WERI-Rb-1 (cell line): ENCODE results near the gene ZNF579.
"Not testable (repeated sequence)": the region's sequence is repeated elsewhere in the genome, so short reads cannot be mapped to it uniquely, and the experiment has no call there.

ENCODE experiments used
- DNase-seq: peaks from one replicate; pipeline ENCODE4 v3.0.0-alpha.2; 2020
- H3K27ac ChIP-seq: fragments of 250-450 bp; sonication (Bioruptor Pico); 2 replicates; pipeline ENCODE4 v1.5.1; 2020; ENCODE audit warnings: mild to moderate bottlenecking, moderate library complexity
- H3K27me3 ChIP-seq: fragments of 250-450 bp; sonication (Bioruptor Pico); 2 replicates; pipeline ENCODE4 v1.5.1; 2021; ENCODE audit warnings: mild to moderate bottlenecking, low read depth, moderate library complexity; ENCODE audit not compliant: insufficient read depth, severe bottlenecking
- H3K36me3 ChIP-seq: fragments of 250-450 bp; sonication (Bioruptor Pico); 2 replicates; pipeline ENCODE4 v1.5.1; 2020; ENCODE audit warnings: mild to moderate bottlenecking, moderate library complexity
- H3K4me3 ChIP-seq: 2 replicates; pipeline ENCODE4 v1.5.1; 2011; ENCODE audit warnings: low read depth, mild to moderate bottlenecking, control low read depth, low read length
- H3K9me3 ChIP-seq: fragments of 250-450 bp; sonication (Bioruptor Pico); 2 replicates; pipeline ENCODE4 v1.5.1; 2021; ENCODE audit warnings: mild to moderate bottlenecking, moderate library complexity; ENCODE audit not compliant: severe bottlenecking
- CTCF ChIP-seq: IDR thresholded peaks from 2 replicates; pipeline ENCODE4 v1.5.1; 2011; ENCODE audit warnings: low read depth, mild to moderate bottlenecking, control low read depth, inconsistent platforms, low read length

Gene ZNF579

GRCh38 chr19:55537741-55538111 lies 42.9 kb downstream of the ZNF579 start:
- Histone ChIP-seq H3K36me3 (no peaks in the 10 kb centered on the region), H3K9me3 (no peaks in the 10 kb centered on the region), H3K27me3 (no peaks in the 10 kb centered on the region), H3K4me3 (no peak overlapping the region), H3K27ac (no peak overlapping the region)
- DNase-seq: no peak
- no peak for TF ChIP-seq CTCF

- TF ChIP-seq CTCF: peak; percentile 44
- DNase-seq: peak; percentile 74
- Histone ChIP-seq H3K27ac (no peak within 1 kb of the TSS), H3K9me3 (no peaks in the 10 kb centered on the region), H3K27me3 (no peaks in the 10 kb centered on the region), H3K4me3 (no peak within 1 kb of the TSS), H3K36me3 (no peaks in the 10 kb centered on the region)
These were observed 43.5 kb downstream of the ZNF579 start, which contains the start of gene SBK2 for GRCh38 chr19:55536951-55537740. Gene SBK2 (minus strand): TSS chr19:55537133. CDS start chr19:55536294, 839 bp downstream.

DNA sequence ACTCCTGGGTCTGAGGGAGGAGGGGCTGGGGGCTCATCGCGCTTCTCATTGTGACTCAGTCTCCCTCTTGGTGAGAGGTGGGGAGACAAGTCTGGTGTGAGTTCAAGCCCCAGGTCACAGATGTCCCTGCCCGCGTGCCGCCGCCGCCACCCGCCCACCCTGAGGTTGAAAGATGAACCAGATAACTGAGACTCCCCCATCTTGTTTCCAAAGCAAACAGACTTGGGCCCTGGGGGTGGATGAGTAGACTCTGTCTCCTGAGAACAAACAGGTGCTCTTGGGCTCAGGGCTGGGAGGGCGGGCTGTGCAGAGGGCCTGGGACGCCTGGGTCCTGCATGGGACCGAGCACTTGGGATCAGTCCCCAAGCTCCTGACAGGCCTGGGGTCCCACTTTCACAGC lies 44.3 kb downstream of the ZNF579 start:
- H3K36me3 ChIP-seq: no peaks in the 10 kb centered on the region
- no peaks in the 10 kb centered on the region for H3K9me3 ChIP-seq
- no peak overlapping the region for H3K27ac ChIP-seq
- DNase-seq: no peak
- no peaks in the 10 kb centered on the region for H3K27me3 ChIP-seq
- no peak overlapping the region for H3K4me3 ChIP-seq
- TF ChIP-seq CTCF: no peak

- H3K27me3 ChIP-seq: no peaks in the 10 kb centered on the region
- no peak for TF ChIP-seq CTCF
- no peak overlapping the region for H3K27ac ChIP-seq
- H3K4me3 ChIP-seq: no peak overlapping the region
- no peaks in the 10 kb centered on the region for H3K9me3 ChIP-seq
- no peaks in the 10 kb centered on the region for H3K36me3 ChIP-seq
- DNase-seq: no peak
These were observed 44.7 kb downstream of the ZNF579 start for GRCh38 chr19:55535965-55536350.

DNA sequence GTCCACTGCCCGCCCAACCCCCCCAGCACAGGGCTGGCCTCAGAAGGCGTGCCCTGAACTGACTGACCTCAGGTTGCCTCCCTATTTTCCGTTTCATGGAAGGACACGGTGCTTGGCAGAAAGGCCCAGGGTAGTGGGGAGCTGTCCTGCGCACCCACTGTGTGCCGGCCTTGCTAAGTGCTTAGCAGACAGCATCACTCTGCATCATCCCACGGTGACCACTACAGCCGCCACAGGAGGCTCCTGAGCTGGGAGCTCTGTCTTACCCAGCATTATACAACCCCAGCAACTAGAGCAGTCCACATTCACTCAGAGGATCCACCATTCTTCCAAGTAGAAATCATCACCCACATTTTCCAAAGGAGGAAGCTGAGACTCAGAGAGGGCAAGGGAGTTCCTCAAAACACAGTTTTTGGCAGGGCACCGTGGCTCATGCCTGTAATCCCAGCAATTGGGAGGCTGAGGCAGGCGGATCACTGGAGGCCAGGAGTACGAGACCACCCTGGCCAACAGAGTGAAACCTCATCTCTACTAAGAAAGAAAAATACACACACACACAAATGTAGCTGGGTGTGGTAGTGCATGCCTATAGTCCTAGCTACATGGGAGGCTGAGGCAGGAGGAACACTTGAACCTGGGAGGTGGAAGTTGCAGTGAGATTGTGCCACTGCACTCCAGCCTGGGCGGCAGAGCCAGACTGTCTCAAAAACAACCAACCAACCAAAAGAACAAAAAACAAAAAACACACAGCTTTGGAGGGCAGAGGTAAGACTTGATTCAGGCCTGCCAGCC lies 45.3 kb downstream of the ZNF579 start:
- Histone ChIP-seq H3K27me3 (no peaks in the 10 kb centered on the region), H3K36me3 (no peaks in the 10 kb centered on the region), H3K27ac (no peak overlapping the region), H3K9me3 (no peaks in the 10 kb centered on the region), H3K4me3 (no peak overlapping the region)
- no peak for DNase-seq
- TF ChIP-seq CTCF: no peak

DNA sequence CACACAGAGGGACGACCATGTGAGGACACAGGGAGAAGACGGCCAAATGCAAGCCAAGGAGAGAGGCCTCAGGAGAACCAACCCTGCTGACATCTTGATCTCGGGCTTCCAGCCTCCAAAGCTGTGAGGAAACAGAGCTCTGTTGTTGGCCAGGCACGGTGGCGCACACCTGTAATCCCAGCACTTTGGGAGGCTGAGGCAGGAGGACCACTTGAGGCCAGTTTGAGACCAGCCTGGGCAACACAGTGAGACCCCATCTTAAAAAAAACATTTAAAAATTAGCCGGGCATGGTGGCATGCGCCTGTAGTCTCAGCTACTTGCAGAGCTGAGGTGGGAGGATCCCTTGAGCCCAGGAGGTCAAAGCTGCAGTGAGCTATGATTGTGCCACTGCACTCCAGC lies 46.4 kb downstream of the ZNF579 start:
- H3K4me3 ChIP-seq, H3K36me3 ChIP-seq: not testable (repeated sequence)

More for the DNA sequence above, 46.4 kb downstream of the ZNF579 start:
- not testable (repeated sequence) for DNase-seq, H3K27me3 ChIP-seq, H3K9me3 ChIP-seq, H3K27ac ChIP-seq
